Muscle of back (tissue), 13 donors: Measurements from ENCODE around the gene GOLGA8B. TPM values are rescaled to one million over a fixed set of nuclear protein-coding genes. Genes with fewer than 3 reads are reported as not detected.
"Not testable (repeated sequence)": the region's sequence is repeated elsewhere in the genome, so short reads cannot be mapped to it uniquely, and the experiment has no call there.

Experiments used
- DNase-seq, 3 donors: peaks; one replicate each; pipeline versions ENCODE4 v3.0.0 to v3.0.0-alpha.2; 2013
- long read RNA-seq, 9 donors: transcript quantifications; one replicate each; lab custom pipeline, GENCODE V29; 2026
- polyA plus RNA-seq, 10 donors: library from polyadenylated mRNA; unstranded; fragments of 120-200 nt; gene quantifications; one replicate each; pipeline ENCODE4 v1.2.1, GENCODE V29; 2013; ENCODE audit not compliant: insufficient read length in 10 of 10

Gene GOLGA8B, protein sequence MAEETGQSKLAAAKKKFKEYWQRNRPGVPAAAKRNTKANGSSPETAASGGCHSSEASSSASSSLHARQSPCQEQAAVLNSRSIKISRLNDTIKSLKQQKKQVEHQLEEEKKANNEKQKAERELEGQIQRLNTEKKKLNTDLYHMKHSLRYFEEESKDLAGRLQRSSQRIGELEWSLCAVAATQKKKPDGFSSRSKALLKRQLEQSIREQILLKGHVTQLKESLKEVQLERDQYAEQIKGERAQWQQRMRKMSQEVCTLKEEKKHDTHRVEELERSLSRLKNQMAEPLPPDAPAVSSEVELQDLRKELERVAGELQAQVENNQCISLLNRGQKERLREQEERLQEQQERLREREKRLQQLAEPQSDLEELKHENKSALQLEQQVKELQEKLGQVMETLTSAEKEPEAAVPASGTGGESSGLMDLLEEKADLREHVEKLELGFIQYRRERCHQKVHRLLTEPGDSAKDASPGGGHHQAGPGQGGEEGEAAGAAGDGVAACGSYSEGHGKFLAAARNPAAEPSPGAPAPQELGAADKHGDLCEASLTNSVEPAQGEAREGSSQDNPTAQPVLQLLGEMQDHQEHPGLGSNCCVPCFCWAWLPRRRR
- 10 to 100 TPM in 9 of 10 donors, 1 to 10 TPM in 1; 8.0 to 75.8 (median 32.0) TPM for polyA plus RNA-seq
- long read RNA-seq, donor 1, result 0 reads
- long read RNA-seq, donor 2, result 0 reads
- long read RNA-seq, donor 3, result 0 reads
- long read RNA-seq, donor 4, partial matches to known transcripts, result 0 of 1 reads
- long read RNA-seq, donor 4, other reads (novel, unspliced or antisense), result 0 of 1 reads
- long read RNA-seq, donor 5, result 0 reads
- long read RNA-seq, donor 6, result 0 reads
- long read RNA-seq, donor 7, partial matches to known transcripts, result 0 of 1 reads
- long read RNA-seq, donor 7, other reads (novel, unspliced or antisense), result 0 of 1 reads
- long read RNA-seq, donor 8, result 0 reads
- long read RNA-seq, donor 9, result 0 reads

DNA sequence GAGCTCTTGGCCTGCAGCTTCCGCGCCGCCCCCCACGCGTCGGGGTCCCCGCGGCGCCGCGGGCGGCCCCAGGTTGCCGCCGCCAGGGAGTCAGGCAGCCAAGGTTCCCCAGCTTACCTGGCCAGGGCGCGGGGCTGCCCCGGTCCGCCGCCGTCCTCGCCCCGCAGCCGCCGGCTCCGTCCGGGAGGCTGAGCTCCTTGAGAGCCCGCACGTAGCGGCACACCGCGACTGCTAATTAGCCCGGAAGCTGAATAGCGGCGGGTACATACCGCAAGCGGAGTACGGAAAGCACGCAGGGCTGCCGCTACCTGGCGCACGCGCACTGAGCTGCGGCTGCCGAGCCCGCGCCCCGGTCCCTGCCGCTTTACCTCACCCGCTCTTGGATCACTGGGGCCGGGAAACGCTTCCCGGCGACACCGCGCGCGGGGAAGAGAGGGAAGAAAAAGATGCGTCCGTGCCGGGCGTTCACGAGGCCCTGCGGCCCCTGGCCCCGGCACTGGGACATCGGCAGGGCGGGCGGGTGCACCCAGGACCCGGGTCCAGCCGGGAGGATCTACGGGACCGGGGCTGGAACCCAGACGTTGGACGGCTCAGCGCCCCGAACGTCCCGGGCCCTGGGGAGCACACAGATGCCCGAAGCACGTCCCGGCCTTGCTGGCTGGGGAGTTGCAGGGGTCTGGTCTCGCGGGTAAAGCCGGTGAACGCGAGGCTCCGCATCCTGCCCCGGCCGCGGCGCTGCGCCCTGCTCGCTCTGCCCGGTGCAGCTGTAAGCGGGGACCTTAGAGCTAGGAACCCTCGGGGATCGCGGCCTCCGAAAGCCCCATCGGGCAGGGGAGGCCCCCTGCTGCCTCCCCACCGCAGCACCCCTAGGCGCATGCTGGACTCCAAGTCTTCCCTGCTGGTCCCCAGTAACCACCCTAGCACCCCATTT lies at the start of gene GOLGA8B:
GOLGA8B (minus strand) TSS at position 253 of the 931 bp plus-strand sequence. CDS start 47,739 bp downstream, outside the sequence.
- peak in 2 of 3 donors; percentile 29 to 66 for DNase-seq

DNA sequence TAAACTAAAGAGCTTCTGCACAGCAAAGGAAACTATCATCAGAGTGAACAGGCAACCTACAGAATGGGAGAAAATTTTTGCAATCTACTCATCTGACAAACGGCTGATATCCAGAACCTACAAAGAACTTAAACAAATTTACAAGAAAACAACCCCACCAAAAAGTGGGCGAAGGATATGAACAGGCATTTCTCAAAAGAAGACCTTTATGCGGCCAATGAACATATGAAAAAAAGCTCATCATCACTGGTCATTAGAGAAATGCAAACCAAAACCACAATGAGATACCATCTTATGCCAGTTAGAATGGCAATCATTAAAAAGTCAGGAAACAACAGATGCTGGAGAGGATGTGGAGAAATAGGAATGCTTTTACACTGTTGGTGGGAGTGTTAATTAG lies 49.7 kb upstream of the GOLGA8B start:
- DNase-seq, result not testable (repeated sequence)

DNA sequence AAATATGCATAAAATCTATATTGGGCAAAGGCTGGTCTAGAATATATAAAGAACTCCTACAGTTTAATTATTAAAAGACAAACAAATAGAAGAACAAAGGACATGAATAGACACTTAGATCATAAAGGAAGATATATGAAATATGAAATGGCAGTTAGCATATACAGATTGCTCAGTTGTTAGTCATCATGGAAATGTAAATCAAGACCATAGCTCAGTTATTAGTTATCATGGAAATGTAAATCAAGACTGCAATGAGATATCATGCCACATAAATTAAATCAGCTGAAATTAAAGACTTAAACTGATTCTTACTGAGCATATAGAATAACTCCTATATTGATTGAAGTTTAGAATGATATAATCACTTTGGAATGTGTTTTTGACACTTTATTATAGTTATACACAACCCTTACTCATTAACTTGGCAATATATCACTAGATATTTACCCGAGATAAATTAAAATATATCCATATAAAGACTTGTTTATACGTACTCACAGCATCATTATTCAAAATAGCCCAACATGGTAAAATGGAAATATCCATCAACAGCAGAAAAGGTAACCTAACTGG lies 45.2 kb upstream of the GOLGA8B start:
- DNase-seq, result peak in 1 of 3 donors; percentile 7

DNA sequence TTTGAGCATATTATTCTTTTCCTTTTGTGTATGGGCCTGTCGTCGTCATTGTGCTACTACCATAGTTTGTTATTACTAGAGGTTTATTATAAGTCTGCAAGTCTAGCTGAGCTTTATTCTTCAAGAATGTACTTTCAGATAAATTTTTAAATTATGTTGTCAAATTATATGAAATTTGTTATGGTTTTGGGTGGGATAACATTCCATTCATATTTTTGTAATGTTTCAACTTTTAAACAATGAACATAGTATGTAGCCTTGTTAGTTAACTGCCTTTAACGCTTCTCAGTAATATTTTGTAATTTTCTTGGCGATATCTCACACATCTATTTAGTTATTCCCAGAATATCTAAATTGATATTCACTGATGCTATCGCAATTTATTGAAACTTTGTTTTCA lies 41.6 kb upstream of the GOLGA8B start:
- no peak for DNase-seq

DNA sequence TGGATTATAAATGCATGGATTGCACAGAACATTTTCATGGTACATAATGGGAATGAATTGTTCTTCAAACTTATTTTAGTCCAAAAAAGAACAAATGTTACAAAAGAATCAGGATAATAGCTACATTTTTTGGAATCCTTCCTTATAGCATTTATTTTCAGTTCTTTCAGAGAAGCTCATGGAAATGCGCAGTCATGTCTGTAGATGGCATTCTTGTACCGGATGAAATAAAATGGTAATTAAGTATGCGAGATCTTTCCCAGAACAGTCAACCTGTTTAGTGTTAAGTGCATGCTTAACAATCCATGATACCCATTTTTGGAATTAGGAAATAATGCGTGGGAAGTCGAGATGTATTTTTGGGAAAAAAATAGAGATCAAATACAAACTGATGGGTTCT lies 38.2 kb upstream of the GOLGA8B start:
- peak in 1 of 3 donors; percentile 9 for DNase-seq

DNA sequence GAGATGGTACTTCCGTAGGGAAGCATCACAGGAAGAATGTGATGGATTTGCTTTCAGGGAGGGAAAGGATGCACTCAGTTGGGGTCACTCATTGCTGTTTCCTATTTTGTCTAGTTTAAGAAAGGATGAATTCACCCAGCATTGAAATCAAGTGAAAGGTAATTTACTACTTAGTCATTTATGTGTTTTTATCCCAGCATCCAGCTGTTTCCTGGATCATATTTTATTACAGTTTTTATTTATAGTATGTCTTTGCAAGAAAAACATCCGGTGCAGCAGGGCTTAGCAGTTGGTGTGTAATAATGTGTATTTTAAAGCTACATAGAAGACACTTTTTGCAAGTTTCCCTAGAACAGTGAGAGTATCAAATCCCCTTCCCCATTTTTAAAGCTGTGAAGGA lies 37.4 kb upstream of the GOLGA8B start:
- DNase-seq, result no peak

DNA sequence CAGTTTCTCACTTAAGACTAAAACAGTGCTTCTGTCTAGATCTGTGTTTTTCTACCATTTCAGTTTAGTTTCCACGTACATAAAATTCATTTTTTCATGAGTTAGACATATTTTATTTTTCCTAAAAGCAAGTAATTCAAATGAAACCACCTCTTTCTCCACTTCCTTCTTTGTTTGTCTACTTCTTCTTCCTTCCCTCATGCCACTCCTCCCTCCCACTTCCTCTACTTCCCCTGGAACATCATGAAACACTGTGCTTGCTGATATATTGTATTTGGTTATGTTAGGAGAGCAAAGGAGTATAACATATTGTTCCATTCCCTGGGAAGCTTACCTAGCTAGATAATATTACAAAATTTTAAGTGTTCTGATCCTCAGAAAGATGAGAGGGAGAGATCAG lies 36.7 kb upstream of the GOLGA8B start:
- DNase-seq, result no peak

DNA sequence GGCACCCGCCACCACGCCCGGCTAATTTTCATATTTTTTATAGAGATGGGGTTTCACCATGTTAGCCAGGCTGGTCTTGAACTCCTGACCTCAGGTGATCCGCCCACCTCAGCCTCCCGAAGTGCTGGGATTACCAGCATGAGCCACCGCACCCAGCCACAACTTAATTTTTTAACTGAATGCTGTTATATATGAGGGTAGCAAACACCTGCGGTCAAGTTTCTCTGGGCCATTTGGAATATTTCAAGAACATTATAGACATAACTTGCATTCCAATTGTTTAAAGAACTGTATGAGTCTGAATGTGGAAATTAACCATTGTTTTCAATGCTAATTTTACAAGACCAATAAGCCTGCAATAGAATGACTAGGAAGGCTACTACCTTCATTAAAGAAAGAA lies 35.7 kb upstream of the GOLGA8B start:
- DNase-seq, result no peak

DNA sequence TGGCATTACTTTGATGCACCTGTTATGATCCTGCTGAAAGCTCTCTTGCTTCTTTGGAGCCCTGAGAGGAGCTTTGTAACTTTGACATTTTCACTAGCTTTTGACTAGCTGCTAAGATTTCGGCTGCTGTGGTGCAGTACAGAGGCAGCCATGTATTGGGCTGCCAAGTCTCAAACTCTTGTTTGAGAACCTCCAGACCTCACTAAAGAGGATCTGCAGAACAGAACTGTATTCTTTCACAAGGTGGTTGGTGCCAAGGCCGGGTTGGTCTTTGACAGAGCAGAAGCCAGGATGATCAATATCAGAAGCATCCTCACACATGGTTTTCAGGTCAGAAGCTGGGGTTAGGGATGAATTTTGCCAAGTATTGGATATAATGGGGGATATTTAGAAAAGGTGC lies 34.6 kb upstream of the GOLGA8B start:
- DNase-seq, result no peak

DNA sequence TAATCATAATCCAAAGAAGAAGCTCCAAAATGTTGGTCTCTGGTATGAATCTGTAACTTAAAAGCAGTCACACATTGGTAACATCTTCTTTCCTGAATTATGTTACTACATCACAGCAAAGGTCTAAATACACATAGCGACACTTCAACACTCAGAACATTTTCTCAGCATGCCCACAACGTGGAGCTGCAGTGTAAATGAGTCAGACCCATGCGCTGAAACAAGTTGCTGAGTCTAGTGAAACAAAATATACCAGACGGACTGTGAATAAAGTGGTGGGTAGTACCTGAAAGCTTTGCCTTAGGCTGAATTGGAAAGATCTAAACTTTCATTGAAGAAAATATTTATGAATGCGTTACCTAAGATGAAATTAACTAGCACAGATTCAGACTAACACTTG lies 33.2 kb upstream of the GOLGA8B start:
- DNase-seq, result peak; percentile 3 to 11 (median 7)

DNA sequence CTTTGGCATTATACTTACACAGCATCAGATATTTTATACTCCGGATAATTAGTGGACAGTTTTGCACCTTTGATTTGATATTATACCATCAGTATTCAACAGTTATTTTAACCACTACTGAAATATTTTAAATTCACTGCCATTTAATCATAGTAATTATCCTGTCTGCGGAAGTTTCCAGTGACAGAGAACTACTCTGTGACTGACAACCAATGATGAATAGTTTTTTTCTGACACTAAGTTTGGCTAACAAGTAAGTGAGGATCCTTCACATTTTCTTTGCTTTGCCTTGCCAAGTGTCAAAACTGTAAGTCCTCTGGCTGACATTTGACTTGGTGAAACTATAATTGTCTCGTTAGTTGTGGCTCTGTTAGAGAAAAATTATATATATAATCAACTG lies 30.5 kb upstream of the GOLGA8B start:
- no peak for DNase-seq

DNA sequence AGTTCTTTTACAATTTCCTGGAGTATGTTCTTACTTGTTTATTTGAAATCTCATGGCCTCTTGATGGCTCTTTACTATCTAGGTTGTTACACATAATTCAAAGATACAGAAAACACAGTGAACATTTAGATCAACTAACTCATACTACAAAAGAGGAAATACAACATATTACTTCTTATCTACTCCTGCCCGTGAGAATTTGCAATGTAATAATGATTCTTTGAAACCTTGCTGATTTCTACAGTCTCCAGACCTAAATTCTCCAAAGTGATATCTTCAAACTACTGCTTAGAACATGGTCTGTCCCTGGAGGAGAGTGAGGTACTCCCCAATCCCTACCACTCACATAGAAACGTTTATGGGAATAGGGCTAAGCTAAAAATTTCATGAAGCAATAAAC lies 29.9 kb upstream of the GOLGA8B start:
- no peak for DNase-seq

DNA sequence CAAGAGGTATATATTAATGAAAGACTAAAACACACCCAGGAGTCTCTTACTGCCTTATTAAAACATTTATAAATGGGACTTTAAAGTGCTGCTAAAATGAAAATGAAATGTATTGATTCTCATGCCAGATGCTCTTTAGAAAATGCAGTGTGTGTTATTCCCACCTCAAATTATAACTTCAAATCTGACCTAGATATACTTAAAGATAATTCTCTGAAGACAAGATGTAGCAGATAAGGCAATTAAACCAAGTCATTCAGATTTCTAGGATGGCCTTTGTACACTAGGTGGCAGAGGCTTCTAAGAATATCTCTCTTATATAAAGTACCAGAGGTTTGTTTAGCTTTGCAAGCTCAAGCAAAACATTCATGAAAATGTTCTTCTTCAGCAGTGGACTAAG lies 26.9 kb upstream of the GOLGA8B start:
- DNase-seq, result no peak

DNA sequence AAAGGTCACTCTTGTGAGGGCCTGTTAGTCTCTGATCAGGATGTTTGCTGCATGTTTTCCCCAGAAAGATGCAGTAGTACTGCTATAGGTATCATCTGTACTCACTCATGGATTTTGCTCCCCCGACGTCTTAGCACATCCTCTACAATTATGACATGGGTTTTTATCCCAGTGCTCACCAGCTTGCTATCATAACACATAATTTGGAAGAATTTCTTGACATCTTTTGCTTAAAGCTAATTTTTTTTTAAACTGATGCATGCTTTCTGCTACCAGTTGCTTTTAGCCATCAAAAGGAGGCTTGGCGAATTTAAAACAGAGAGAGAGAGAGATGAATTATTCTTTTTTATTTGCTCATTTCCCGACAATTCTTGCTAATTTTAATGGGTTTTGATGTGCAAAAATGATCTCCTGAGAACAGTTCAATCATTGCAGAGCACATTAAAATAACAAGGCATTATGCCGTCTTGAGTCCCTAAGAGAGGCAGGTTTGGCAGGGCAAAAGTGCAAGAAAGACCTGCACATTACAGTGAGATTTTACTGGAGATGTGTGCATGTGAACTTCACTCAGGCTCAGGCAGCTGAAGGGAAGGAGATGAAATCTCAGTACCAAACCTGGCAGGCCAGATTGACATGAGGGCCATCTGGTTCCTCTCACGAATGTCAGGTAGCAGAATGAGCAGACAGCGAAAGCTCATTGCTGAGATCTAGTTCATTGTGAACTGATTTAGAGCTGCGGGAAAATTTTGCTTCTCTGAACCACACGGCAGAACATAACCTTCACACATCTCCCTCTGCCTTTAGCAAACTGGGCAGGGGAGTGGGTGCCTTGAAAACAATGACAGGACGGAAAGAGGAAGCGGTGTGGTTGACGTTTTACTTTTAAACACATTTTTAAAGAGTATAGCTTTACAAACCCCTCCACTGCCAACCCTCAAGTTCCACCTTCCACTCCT lies 25.9 kb upstream of the GOLGA8B start:
- no peak for DNase-seq

DNA sequence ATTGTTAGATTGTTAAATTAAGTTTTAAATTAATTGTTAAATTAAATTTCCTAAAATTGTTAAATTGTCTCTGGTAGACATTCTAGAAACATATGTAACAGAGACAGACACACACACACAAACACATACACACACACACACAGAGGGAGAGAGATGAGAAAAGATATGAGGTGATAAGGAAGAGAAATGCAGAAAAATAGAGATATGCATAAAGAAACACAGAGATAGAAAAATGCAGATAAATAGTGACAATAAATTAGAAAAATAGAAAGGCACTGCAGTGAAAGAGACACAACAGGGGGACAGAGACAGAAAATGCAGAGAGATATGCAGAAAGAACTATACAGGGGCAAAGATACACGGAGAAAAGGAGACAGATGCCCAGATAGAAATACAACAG lies 25.1 kb upstream of the GOLGA8B start:
- DNase-seq, result no peak

DNA sequence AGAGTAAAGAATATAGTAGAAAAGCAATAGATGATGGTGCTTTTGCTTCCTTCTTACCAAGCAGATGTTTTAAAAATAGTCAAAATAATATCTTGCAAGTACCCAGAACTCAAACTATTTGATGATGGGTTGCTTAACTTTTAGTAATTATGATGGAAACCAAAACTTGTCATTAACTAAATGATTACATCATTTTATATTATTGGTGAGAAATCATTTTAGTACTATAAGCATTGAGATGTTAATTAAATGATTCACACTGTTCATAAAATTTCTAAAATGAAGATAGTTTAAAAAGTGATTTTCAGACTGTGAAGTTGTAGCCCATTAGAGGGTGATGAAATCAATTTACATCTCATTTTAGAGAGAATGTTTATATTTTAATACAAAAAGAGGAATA lies 24.4 kb upstream of the GOLGA8B start:
- no peak for DNase-seq

DNA sequence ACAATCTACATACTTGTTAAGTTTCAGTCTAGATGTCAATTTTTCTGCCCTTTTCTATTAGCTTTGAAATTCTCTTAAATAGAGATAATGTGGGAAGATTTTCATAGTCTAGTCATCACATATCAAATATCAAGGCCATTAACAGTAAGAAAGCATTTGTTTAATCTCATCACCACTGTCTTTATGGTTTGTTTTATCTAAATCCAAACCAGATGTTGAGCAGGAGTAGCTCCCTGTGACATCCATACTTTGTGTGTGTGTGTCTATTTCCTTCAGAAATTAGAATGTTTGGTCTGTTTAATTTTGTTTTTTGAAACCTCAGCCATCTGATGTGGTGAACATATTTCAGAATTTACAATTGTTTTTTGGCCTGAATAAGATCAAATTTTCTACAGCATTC lies 23.1 kb upstream of the GOLGA8B start:
- DNase-seq, result no peak

DNA sequence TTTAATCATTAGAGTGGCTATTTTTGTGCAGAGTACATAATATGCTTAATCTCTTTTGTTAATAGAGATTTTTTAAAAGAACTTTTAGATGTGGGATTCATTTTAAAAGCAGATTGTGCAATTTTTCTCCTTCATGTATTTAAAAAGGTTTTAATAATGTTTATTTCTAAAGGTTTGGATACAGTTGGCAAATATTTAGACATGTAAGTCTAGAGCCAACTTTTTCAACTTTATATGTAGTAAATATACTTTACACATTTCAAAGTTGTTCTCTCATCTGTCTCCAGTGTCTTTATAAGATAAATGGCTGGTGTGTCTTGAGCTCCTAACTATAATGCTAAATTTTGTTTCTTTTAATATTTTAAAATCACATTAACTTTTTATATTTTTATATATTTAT lies 22.7 kb upstream of the GOLGA8B start:
- DNase-seq, result no peak

DNA sequence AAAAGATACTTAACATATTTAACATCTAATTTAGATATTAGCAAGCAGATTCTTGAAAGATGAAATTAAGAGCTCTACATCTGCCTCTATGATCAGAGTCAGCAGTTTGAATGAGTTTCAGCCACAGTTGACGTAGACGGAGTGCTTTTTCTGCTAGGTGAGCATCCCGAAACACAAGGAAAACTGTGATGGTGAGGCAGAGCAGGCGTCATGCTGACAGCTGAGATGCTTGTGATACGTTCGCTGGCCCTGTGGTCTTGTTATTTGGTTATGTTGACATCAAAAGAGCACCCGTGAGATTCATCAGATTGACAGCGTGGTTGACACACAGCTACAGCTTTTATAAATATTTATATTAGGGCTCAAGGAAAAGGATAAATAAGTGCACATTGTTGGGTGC lies 19.6 kb upstream of the GOLGA8B start:
- DNase-seq, result no peak

DNA sequence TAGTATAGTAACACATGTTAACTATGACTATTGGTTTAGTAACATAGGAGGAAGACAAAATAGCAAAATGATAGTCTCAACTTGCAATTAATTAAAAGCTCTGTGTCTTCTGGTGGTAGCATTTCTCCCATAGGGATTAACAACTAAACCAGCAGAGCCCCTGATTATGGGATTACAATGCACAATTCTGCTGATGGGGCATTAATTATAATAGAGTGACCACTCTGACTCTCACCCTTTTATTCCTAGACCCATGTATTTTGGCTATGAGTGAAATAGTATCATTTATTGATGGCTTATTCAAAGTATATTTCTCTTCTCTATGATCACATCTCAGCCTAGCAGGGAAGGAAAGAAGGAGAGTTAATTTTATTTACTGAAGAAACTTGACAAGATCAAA lies 17.5 kb upstream of the GOLGA8B start:
- DNase-seq, result no peak
